Stimulated activated naive CD4-positive, alpha-beta T cell treated with Interleukin-2 at 50 U/mL for 16 hours (primary cell): Measurements from ENCODE around the gene RPRD1B.

Experiments used
- DNase-seq: peaks from one replicate; lab custom pipeline; 2025; lab: John Stamatoyannopoulos, UW

Gene RPRD1B

DNA sequence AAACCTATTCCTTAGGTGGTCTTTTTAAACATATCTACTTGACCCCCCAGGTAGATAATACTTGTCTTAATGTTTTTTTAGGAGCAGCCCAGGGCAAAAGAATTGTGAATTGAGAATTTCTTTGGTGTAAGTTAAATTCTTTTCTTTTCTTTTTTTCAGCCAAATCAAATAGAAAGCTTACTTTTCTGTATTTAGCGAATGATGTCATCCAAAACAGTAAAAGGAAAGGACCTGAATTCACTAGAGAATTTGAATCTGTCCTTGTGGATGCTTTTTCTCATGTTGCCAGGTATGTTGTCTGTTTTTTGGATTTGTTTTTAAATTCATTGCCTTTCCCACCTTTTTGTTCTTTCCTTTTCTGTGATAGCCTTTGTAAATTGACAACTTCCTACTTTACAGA, 6.7 kb downstream of the RPRD1B start:
- DNase-seq: no peak

DNA sequence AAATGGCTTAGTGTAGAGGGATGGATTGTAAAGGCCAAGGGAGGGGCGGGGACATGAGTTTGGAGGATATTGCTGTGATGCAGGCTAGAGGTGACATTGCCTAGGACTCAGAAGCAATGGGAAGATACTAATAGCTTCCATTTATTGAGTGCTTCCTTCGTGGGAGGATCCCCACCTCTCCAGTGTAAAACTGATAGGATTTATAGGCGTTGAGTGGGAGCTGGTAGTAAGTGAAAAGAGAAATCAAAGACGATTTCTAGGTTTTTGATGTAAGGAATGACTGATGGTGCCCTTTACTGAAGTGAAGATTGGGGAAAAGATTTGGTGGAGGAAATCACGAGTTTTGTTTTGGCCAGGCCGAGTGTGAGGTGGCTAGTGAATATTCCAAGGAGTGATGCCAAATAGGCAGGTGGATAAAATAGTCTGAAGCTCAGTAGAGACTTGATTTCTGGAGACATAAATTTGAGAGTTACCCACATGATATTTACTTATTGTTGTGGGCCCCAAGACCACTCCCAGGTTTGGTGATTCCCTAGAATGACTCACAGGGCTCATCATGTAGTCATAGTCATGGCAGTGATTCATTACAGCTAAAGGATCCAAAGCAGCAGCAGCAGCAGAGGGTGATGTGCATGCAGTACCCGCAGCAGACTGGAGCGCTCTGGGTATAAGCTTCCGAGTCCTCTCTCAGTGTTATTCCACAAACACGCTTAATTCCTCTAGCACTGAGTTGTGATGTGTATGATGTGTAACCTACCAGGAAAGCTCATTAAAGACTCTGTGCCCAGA, 10.2 kb downstream of the RPRD1B start:
- DNase-seq: no peak

DNA sequence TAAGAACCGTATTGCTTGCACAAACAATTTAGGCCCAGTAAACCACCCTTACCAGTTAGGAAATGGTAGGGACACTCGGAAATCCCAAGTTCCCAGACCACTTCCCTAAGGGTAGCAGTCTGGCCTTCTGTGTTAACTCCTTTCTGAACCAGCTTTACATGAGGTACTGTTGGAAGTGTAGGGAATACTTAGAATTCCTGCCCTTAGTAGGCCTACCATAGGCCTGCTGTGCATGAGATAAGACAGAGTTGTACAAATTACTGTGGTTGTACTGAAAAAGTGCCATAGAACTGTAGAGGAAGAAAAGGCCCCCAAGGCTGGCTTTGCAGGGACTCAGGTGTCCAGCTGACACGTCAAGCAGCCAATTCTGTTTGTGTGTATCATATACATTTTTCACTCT, 11.1 kb downstream of the RPRD1B start:
- DNase-seq: no peak

DNA sequence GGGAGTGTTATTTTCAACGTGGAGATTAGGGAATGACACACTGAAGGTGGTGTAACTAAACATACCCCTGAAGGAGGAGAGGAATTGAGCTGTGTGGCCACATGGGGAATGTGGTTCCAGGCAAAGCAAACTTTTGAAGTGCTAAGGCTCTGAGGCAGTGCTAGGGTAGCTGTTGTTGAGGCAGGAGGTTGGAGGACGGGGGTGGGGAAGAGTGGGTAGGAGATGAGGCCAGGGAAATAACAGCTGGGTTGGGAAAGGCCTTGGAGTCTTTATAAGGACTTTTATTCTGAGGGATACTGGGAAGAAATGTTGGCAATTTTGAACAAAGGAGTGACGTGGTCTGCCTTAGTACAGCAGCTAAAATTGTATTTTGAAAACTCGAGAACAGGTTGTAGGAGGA, 13.0 kb downstream of the RPRD1B start:
- no peak for DNase-seq

DNA sequence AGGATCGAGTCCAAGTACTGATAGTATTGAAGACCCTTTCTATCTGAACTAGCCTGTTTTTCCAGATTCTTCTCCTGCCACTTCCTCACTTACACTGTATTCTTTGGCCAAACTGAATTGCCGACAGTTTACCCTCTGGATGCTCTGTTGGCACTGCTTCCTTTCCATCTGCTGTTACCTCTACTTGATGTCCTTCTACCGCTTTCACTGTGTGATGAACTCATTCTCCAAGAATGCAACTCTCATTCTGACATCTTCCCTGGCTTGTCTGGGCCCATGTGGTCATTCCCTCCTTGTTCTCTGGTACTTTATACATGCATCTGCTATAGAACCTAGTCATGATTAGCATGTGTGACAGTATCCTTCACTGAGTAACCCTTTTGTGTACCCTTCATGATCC, 16.3 kb downstream of the RPRD1B start:
- DNase-seq: no peak

DNA sequence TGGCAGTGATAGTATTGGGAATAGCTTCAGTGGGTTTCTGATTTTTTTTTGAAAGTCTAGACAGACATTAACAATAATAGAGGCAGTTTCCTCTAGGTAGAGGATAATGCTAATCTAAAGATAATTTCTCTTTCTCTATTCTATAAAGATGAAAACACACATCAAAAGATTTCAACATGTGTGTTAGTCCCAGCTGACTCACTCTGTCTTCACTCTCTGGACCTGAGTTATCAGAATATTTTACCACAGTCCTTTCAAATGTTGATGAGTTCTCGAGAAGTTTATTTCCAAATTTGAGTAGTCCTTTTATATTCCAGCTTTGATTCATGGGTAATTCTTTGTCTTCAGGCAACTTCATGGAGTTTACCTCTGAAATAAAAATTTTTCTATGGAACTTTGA, 17.1 kb downstream of the RPRD1B start:
- no peak for DNase-seq

DNA sequence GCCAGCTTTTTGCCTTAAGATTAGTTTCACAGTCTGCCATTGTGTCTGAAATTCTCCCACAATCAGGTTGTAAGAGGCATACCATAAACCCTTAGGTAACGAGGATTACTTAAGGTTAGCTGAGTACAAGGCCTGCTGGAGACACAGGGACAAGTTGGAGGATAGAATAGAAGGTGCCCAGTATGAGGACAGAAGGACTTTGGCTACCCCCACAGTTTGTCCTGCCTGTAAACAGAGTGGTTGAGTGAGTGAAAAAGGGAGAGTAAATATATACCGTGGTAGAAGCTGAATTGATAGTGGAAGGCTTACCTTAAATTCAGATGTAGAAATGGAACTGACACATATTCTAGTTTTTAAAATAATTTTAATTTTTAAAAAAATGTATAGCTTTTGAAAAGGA, 19.3 kb downstream of the RPRD1B start:
- DNase-seq: no peak

DNA sequence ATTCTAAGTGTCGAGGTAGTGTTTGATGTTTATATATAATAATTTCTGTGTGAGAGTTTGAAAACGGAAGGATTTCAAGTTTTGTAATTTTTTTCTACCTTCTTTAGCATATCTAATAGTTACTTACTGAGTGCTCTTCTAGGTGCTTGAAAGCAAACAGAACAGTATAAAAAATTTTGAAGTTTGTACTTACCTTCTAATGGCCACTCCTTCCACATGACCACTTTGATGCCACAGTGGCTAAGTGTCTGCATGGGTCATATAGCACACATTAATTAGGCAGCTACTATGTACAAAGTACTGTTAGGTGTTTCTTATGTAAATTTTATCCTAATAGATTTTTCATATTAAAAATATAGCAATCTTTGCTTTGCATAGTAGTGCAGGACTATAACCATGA, 21.1 kb downstream of the RPRD1B start:
- DNase-seq: no peak

DNA sequence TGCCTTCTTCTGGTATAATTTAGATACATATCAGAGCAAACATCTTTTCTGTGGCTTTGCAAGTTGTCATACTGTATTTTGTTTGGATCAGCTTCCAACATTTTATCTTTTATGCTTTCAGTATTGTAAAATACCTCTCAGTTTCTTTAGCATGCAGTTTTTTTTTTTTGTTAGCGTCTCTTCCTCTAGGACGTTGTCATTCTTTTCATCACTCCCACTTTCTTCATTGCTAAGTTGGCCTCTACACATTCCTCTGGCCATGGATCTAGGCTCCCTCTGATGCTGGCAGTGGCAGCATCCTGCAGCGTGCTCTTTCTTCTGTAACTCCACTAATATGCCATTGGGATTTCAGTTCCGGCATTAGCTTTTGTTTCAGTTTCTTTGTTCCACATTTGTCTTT, 21.7 kb downstream of the RPRD1B start:
- DNase-seq: no peak

DNA sequence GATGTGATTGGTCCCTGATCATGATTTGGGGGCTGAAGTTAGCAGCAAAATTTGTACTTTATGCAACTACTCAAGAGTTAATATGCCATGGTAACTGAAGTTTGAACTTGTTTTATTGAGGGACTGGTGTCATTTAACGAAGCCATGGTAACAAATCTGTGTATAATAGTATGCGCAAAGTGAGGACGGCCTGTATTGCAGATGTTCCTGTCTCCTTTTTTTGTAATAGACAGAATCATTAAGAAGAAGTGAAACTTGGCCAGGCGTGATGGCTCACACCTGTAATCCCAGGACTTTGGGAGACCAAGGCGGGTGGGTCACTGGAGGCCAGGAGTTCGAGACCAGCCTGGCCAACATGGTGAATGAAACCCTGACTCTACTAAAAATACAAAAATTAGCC, 22.3 kb downstream of the RPRD1B start:
- no peak for DNase-seq

DNA sequence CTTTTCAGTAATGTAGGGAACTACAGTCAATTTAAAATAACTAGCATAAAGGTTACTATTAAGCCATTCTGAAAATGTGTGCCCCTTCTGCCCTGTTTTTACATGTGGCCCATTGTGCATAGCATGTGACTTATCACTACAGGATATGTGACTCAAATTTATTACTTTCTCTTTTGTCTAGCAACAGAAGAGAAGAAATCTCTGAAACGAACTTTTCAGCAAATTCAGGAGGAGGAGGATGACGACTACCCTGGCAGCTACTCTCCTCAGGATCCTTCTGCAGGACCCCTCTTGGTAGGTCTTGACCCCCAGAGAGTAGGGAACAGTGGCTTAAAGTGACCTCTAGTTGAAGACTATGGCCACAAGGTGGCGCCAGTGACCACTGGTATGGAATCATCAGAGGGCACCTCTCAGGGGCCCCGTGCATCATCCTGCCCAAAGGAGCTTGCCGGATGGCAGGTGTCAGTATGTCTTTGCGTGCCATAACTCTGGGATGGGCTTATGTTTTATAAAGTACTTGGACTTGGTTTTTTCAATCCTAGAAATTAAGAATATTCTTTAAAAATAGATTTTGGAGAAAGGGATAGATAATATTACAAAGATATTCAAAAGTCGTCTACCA, 23.9 kb downstream of the RPRD1B start:
- peak; percentile 58 for DNase-seq

DNA sequence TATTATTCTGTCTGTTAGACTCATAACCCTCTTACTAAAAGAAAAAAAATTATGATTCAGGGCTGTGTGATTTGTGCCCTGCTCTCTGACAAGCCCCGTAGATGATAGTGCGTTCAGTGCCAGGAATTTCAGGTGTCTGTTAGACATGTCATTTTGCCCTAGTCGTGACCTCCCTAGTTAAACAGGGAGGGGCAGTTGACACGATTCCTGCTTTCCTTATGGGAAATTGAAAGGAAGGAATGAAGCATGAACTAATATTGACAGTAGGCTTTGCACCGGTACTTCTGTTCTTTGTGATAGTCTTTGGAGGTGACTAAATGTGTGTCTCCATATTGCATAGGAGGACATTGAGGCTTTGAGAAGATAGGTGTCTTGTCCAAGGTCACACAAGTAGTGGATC, 26.3 kb downstream of the RPRD1B start:
- DNase-seq: no peak

DNA sequence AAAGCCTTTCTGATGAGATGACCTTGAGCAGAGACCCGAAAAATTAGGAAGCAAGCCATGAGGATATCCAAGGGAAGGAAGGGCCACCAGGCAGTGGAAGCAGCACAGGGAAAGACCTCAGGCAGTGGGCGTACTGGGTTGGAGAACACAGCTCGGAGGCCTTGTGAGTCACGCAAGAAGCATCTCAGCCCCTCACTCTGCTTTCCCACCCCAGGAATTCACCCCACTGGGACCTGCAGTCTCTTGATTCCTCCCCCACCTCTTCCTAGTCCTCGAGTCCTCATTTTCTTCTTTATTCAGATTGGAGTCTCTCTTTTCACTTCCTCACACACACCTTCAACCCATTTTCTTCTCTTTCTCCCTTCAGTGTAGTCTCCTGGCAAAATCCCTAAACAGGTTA, 27.0 kb downstream of the RPRD1B start:
- no peak for DNase-seq

DNA sequence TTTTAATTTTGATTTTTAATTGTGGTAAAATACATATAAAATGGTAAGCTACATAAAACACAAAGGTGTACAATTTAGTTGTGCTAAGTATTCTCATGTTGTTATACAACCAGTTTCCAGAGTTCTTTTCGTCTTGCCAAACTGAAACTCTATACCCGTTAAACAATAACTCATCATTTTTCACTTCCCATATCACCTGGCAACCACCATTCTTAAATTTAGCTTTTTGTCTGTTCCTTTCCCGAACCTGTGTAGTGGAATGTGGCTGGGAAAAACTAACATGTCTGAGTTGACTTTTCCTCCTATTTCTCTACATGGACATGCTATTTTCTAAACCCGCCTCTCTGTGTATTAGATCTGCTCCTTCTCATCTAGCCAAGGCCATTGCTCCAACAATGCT, 27.6 kb downstream of the RPRD1B start:
- DNase-seq: no peak

DNA sequence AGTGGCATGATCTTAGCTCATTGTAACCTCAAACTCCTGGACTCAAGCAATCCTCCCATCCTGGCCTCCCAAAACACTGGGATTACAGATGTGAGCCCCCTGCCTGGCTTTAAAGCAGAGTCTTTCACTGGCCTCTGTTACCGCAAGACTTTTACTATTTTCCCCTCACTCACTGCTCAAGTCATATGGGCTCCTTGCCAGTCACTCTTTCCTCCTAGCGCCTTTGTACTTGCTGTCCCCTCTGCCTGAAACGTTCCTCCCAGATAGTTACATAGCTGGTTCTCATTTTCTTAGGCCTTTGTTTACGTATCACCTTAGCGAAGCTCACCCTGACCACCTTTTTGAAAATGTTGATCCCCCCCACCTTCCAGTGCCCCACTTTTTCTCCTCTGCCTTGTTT, 29.3 kb downstream of the RPRD1B start:
- no peak for DNase-seq

DNA sequence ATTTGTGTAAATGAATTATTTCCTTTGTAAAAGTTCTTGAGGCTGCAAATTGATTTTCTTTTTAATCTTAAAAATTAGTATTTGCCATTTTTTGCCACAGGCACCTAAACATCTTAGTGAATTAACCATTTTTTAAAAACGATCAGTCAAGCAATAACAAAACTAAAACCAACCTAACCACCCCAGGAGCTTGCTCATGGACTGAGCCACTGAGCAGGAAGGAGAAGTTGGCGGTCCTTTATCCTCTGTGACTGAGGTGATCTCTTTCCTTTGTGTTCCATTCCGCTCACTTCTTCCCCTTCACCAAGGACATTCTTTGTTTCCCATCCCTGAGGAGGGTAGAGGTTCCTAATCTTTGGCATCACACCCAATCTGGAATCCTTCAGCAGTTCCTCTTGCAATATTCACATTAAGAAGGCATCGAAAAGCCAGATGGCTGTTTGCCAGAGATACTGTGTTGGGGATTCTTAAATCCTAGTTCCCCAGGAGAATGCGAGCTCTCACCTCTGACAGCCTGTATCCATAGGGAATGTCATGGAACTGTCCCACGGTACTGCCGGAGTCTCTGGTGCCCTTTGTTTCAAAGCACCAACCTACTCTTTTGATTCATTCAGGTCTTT, 30.5 kb downstream of the RPRD1B start:
- no peak for DNase-seq

DNA sequence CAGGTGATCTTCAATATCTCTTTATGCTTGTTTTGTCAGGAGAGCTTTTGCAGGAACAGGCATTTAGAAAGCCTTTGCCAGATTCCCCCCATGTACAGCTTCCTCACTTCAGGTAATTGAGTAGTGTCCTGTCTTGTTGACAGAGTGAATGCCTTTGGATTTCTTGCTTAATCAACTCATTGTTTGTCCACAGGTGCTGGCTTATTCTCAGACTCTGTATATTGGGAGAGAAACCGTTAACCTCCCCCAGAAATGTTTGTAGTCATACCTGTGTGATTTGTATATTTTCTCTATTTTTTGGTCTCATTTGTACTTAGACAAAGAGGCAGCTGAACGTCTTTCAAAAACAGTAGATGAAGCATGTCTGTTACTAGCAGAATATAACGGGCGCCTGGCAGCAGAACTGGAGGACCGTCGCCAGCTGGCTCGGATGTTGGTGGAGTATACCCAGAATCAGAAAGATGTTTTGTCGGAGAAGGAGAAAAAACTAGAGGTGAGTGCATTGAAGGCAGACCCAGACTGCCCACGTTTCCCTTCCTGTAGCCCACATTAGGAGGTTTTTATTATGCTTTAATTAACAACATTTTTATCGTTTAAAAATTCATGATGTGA, 32.3 kb downstream of the RPRD1B start:
- DNase-seq: no peak

DNA sequence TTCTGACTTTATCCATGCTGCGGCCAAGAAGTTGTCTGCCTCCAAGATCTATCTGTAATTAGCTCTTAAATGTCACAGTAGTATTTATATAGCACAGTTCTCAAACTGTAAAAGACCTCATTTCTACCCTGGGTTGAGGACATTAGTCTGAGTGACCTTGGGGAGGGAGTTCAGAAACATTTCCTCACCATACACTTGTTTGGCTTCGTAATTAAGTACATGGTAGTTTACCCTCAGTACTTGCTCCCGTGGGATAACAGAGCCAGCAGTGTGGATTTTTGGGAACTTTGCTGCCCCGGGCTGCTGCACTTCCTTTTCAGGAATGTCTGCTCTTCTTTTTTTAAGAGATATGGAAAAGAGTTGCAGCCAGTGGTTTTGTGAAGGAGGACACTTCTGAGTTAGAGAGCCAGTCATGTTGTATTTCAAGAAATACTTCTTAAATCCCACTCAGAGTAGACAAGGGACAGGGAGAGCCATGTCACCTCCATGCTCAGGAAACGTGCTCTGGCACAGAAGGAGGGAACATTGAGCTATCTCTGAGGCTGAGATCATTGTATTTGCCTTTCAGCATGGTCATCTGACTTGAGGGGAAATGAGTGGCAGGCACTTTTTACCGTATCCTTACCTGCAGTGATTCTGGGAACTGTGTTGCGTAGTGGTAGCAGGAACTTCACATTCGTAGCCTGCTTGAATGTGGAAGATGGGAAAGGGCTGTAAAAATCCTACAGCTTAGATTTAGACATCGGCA, 33.6 kb downstream of the RPRD1B start:
- no peak for DNase-seq

DNA sequence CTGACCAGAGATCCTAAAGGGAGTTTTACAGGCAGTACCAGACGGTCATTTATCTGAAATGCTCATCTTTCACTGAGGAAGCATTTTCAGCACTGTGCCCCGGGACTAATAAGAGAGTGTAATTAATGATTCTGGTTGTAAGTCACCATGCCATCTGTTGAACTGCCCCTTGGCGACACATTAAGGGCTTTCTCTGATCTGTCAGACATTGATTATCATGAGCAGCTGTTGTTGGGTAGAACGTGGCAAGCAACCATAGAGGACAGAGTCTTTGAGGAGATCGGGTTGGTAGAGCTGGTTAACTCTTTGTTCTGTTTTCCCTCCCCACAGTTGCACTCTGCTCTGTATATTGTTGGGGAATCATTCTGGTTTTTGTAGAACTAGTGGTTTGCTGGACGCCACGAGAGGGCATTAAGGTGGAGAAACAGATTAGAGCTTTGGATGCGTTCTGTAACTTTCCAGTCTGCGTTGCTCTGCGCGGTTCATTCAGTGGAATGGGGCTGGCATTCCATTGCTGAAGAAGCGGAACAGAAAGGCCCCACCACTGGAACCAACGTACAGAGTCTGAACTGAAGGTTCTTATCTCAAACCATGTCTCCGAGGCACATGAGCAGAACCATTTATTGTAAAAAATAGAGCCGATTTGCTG, 34.3 kb downstream of the RPRD1B start:
- DNase-seq: no peak

DNA sequence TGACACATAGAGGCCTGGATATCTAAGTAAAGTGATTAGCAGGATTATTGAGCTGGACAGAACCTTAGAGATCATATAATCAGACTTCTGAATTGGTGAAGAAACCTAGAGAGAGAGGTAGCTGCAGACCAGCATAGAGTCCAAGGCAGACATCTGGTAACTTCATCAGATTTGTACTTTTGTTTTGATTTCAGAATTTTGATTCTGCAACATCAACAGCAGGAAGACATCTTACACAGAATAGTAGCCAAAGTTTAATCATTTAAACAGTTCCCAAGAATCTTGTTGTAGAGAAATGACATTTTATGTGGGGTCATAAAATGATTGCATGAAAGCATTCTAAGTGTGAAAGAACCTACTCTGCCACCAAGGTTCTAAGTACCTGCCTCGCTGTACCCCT, 39.4 kb downstream of the RPRD1B start:
- DNase-seq: no peak

DNA sequence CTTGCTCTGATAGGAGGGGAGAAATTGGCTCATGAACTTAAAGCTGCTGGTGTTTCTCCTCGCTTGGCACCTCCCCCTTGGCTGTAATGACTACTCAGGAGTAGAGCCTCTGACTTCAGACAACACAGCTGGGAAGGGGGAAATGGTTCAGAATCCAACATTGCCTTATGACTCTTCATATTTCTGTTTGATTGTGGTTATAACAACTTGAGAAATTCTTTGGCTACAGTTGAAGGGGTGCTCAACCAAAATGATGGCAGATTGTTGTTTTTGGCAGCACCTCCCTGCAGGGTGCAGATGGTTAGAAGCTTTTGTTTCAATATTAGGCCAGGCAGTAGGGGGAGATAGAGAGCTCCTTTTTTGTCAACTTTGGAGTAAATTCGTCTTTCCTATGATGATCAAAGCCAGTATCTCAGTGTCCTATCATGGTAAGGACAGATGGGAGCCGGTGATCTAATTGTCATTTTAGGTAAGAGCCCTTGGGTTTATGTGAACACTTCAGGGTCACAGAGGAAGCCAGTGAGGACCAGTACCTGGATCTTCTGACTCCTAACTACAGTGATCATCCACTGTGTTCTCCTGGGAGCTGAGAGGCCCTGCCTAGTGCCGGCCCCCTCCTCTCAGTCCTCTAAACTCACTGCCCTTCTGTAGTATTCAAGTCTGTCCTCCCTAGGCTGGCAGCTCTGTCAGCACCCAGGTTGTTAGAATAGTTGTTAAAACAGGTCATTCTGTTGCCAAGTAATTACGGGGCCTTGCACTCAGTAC, 39.9 kb downstream of the RPRD1B start:
- DNase-seq: no peak
